Astrocyte (in vitro differentiated cells and primary cell): ENCODE data around the gene SRSF9.

Experiments
- EZH2 ChIP-seq: IDR thresholded peaks from 2 replicates; pipeline ENCODE4 v1.6.1; 2012; ENCODE audit warnings: mild to moderate bottlenecking, low read length, inconsistent platforms; ENCODE audit not compliant: insufficient read depth
- TF ChIP-seq, protein P1 (sequence below): IDR thresholded peaks from 2 replicates; pipeline ENCODE4 v1.5.1; 2011; ENCODE audit warnings: low read depth, mild to moderate bottlenecking, inconsistent platforms, low read length, moderate library complexity; ENCODE audit not compliant: insufficient read depth

DNA sequence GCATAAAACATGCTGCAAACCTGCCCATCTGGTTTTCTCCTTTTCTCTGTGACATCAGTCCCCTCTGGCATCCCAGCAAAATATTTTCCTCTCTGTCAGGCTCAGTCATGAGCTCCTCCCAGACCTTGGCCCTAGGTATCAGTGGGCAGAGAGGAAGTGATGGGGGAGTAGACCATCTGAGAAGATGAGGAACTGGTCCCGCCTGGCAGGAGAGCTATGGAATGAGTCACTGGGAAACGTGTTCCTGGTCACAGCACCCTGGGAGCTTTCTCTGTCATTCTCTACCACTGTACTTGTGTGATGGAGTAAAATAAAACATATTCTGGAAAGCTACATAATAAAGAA, 5.0 kb upstream of the SRSF9 start:
- TF ChIP-seq, protein P1, sequence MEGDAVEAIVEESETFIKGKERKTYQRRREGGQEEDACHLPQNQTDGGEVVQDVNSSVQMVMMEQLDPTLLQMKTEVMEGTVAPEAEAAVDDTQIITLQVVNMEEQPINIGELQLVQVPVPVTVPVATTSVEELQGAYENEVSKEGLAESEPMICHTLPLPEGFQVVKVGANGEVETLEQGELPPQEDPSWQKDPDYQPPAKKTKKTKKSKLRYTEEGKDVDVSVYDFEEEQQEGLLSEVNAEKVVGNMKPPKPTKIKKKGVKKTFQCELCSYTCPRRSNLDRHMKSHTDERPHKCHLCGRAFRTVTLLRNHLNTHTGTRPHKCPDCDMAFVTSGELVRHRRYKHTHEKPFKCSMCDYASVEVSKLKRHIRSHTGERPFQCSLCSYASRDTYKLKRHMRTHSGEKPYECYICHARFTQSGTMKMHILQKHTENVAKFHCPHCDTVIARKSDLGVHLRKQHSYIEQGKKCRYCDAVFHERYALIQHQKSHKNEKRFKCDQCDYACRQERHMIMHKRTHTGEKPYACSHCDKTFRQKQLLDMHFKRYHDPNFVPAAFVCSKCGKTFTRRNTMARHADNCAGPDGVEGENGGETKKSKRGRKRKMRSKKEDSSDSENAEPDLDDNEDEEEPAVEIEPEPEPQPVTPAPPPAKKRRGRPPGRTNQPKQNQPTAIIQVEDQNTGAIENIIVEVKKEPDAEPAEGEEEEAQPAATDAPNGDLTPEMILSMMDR: no peak
- TF ChIP-seq EZH2: no peak
